Hepatocyte (in vitro differentiated cells): Measurements from ENCODE around the gene MED29.

Experiments
- CTCF ChIP-seq: fragments of 200-600 bp; sonication (generic); IDR thresholded peaks from 2 replicates; pipeline ENCODE4 v1.5.1; 2016; ENCODE audit warnings: antibody characterized with exemption, mild to moderate bottlenecking; ENCODE audit not compliant: poor library complexity
- EZH2 ChIP-seq: fragments of 200-600 bp; sonication (generic); IDR thresholded peaks from 2 replicates; pipeline ENCODE4 v1.6.1; 2016; ENCODE audit warnings: antibody characterized with exemption, mild to moderate bottlenecking, borderline replicate concordance
- EZH2phosphoT487 ChIP-seq: fragments of 200-600 bp; sonication (generic); IDR thresholded peaks from one replicate; pipeline ENCODE4 v1.6.1; 2018; ENCODE audit warnings: antibody characterized with exemption, mild to moderate bottlenecking, low read depth, moderate library complexity; ENCODE audit not compliant: unreplicated experiment, severe bottlenecking

- TF ChIP-seq EZH2 (no peak), EZH2phosphoT487 (no peak), CTCF (no peak)
These were observed 777 bp upstream of the MED29 start for GRCh38 chr19:39390451-39390750.
